OCI-LY1 (cell line): Measurements from ENCODE around the gene PCBP3.
"Not testable (repeated sequence)": the region's sequence is repeated elsewhere in the genome, so short reads cannot be mapped to it uniquely, and the experiment has no call there.

Source experiments
- H2AFZ ChIP-seq: fragments of 200-600 bp; sonication (generic), shearing (Covaris generic); 2 replicates; pipeline ENCODE4 v1.6.0; 2014; ENCODE audit warnings: antibody characterized with exemption, mild to moderate bottlenecking, low read length
- H3F3A ChIP-seq: fragments of 200-600 bp; sonication (generic), shearing (Covaris generic); 2 replicates; pipeline ENCODE4 v1.6.0; 2014; ENCODE audit warnings: mild to moderate bottlenecking, antibody characterized with exemption, low read length, moderate library complexity; ENCODE audit not compliant: insufficient read depth
- H3K27ac ChIP-seq: fragments of 200-600 bp; sonication (generic); 2 replicates; pipeline ENCODE4 v1.5.1; 2014; ENCODE audit warnings: low read length, mixed run types, mild to moderate bottlenecking, low read depth; ENCODE audit not compliant: poor library complexity, severe bottlenecking
- H3K27me3 ChIP-seq: fragments of 200-600 bp; sonication (generic); 2 replicates; pipeline ENCODE4 v1.6.0; 2014; ENCODE audit warnings: antibody characterized with exemption, mild to moderate bottlenecking, low read length, moderate library complexity; ENCODE audit not compliant: insufficient read depth
- H3K36me3 ChIP-seq: fragments of 200-600 bp; sonication (generic); 2 replicates; pipeline ENCODE4 v1.6.1; 2014; ENCODE audit warnings: mild to moderate bottlenecking, antibody characterized with exemption, low read length, moderate library complexity, mixed read lengths; ENCODE audit not compliant: insufficient read depth
- H3K4me1 ChIP-seq: fragments of 200-600 bp; sonication (generic); 2 replicates; pipeline ENCODE4 v1.5.1; 2014; ENCODE audit warnings: mild to moderate bottlenecking, low read length, moderate library complexity; ENCODE audit not compliant: insufficient read depth, severe bottlenecking
- H3K4me2 ChIP-seq: fragments of 200-600 bp; sonication (generic), shearing (Covaris generic); 2 replicates; pipeline ENCODE4 v1.6.1; 2014; ENCODE audit warnings: low read length
- H3K4me3 ChIP-seq: fragments of 200-600 bp; sonication (generic); 2 replicates; pipeline ENCODE4 v1.5.1; 2014; ENCODE audit warnings: low read length, low read depth, mild to moderate bottlenecking, mixed read lengths; ENCODE audit not compliant: poor library complexity, severe bottlenecking
- H3K79me2 ChIP-seq: fragments of 200-600 bp; shearing (Covaris generic); 2 replicates; pipeline ENCODE4 v1.6.1; 2016; ENCODE audit warnings: mixed run types, low read length, mixed read lengths; ENCODE audit not compliant: insufficient read depth
- H3K9ac ChIP-seq: fragments of 200-600 bp; sonication (generic), shearing (Covaris generic); 2 replicates; pipeline ENCODE4 v1.6.1; 2014; ENCODE audit warnings: mild to moderate bottlenecking, low read length, mixed read lengths
- H3K9me2 ChIP-seq: fragments of 200-600 bp; sonication (generic), shearing (Covaris generic); 2 replicates; pipeline ENCODE4 v1.6.1; 2014; ENCODE audit warnings: low read depth, mild to moderate bottlenecking, low read length, mixed read lengths
- H3K9me3 ChIP-seq: fragments of 200-600 bp; shearing (Covaris generic); 2 replicates; pipeline ENCODE4 v1.6.1; 2014; ENCODE audit warnings: low read length, mixed read lengths
- H4K20me1 ChIP-seq: fragments of 200-600 bp; sonication (generic), shearing (Covaris generic); 2 replicates; pipeline ENCODE4 v1.6.0; 2016; ENCODE audit warnings: mild to moderate bottlenecking, low read length; ENCODE audit not compliant: insufficient read depth
- EZH2 ChIP-seq: fragments of 200-600 bp; sonication (generic), shearing (Covaris generic); IDR thresholded peaks from 2 replicates; pipeline ENCODE4 v1.8.0; 2017; ENCODE audit warnings: borderline replicate concordance, mixed run types, mild to moderate bottlenecking, antibody characterized with exemption, low read length, moderate library complexity, mixed read lengths
- TF ChIP-seq, protein P1 (sequence below): fragments of 200-600 bp; sonication (generic), shearing (Covaris generic); IDR thresholded peaks from 2 replicates; pipeline ENCODE4 v1.5.1; 2017; ENCODE audit warnings: mild to moderate bottlenecking, antibody characterized with exemption, low read length, moderate library complexity, mixed read lengths

The PCBP3 gene

DNA sequence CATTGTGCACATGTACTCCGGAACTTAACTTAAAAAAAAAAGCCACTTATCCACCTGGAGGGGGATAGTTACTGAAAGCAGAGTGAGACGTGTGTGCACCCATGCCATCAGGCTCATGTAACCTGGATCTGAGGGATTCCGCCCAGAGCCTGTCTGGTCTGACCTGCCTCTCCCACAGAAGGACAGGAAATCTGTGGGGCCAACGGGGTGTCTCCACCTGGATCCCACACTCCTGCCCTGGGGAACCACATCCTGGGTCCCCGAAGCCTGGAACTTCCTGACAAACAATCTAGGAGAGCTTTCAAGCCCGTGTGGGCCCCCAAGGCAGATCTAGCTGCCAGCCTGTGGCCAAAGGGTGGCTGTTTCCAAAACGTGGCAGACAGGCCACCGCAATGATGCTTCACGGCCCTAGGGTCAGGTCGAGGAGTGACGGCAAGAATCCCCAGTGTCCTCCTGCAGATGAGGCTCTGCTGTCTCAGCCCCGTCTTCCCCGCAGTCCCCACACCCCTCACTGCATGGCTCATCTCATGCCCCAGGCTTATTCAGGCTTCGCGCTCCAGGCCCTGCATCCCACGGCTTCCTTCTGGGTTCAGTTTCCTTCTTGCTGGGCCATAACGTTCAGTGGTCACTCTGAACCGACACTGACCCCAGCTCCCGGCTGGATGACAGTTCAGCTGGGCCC, 21.0 kb upstream of the PCBP3 start:
- Histone ChIP-seq H3K9me3 (no peaks in the 10 kb centered on the region), H3F3A (no peaks in the 10 kb centered on the region), H3K36me3 (no peaks in the 10 kb centered on the region), H2AFZ (no peak overlapping the region), H3K4me2 (no peak overlapping the region), H3K4me3 (no peak overlapping the region), H3K27me3 (no peaks in the 10 kb centered on the region), H3K27ac (no peak overlapping the region), H3K9me2 (no peaks in the 10 kb centered on the region), H3K4me1 (no peaks in the 10 kb centered on the region), H4K20me1 (no peaks in the 10 kb centered on the region), H3K9ac (no peak overlapping the region), H3K79me2 (no peaks in the 10 kb centered on the region)
- no peak for TF ChIP-seq EZH2
- TF ChIP-seq, protein P1, sequence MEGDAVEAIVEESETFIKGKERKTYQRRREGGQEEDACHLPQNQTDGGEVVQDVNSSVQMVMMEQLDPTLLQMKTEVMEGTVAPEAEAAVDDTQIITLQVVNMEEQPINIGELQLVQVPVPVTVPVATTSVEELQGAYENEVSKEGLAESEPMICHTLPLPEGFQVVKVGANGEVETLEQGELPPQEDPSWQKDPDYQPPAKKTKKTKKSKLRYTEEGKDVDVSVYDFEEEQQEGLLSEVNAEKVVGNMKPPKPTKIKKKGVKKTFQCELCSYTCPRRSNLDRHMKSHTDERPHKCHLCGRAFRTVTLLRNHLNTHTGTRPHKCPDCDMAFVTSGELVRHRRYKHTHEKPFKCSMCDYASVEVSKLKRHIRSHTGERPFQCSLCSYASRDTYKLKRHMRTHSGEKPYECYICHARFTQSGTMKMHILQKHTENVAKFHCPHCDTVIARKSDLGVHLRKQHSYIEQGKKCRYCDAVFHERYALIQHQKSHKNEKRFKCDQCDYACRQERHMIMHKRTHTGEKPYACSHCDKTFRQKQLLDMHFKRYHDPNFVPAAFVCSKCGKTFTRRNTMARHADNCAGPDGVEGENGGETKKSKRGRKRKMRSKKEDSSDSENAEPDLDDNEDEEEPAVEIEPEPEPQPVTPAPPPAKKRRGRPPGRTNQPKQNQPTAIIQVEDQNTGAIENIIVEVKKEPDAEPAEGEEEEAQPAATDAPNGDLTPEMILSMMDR, result no peak

DNA sequence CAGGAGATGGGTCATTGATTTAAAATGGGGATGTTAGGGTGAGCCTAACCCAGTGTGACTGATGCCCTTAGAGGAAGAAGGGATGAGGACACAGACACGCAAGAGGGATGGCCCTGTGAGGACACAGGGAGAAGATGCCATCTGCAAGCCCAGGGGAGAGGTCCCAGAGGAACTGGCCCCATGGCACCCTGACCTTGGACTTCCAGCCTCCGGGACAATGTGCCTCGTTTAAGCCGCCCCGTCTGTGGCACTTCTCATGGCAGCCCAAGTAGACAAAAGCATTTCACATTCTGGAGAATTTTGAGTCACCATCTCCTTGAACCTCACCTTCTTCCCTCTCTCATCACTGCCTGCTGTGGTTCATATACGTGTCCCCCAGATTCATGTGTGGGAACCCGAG, 20.1 kb upstream of the PCBP3 start:
- H3K4me3 ChIP-seq, result no peak overlapping the region
- H3F3A ChIP-seq, result no peaks in the 10 kb centered on the region
- no peaks in the 10 kb centered on the region for H3K4me1 ChIP-seq
- H3K9ac ChIP-seq, result no peak overlapping the region
- H4K20me1 ChIP-seq, result no peaks in the 10 kb centered on the region
- no peaks in the 10 kb centered on the region for H3K36me3 ChIP-seq
- H3K79me2 ChIP-seq, result no peaks in the 10 kb centered on the region
- H3K9me3 ChIP-seq, result no peaks in the 10 kb centered on the region
- no peak overlapping the region for H3K4me2 ChIP-seq
- H3K9me2 ChIP-seq, result no peaks in the 10 kb centered on the region
- no peak overlapping the region for H3K27ac ChIP-seq
- TF ChIP-seq EZH2, result no peak
- H2AFZ ChIP-seq, result no peak overlapping the region
- no peaks in the 10 kb centered on the region for H3K27me3 ChIP-seq

DNA sequence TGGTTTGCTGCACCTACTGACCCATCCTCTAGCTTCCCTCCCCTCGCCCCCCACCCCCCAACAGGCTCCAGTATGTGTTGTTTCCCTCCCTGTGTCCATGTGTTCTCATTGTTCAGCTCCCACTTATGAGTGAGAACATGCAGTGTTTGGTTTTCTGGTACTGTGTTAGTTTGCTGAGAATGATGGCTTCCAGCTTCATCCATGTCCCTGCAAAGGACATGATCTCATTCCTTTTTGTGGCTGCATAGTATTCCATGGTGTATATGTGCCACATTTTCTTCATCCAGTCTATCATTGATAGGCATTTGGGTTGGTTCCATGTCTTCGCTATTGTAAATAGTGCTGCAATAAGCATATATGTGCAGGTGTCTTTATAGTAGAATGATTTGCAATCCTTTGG, 17.4 kb upstream of the PCBP3 start:
- H2AFZ ChIP-seq, H3F3A ChIP-seq, H3K79me2 ChIP-seq, H3K4me2 ChIP-seq, H3K27me3 ChIP-seq, H3K4me3 ChIP-seq, H4K20me1 ChIP-seq, H3K9ac ChIP-seq, H3K36me3 ChIP-seq, H3K9me3 ChIP-seq, H3K27ac ChIP-seq, H3K4me1 ChIP-seq, H3K9me2 ChIP-seq: not testable (repeated sequence)

DNA sequence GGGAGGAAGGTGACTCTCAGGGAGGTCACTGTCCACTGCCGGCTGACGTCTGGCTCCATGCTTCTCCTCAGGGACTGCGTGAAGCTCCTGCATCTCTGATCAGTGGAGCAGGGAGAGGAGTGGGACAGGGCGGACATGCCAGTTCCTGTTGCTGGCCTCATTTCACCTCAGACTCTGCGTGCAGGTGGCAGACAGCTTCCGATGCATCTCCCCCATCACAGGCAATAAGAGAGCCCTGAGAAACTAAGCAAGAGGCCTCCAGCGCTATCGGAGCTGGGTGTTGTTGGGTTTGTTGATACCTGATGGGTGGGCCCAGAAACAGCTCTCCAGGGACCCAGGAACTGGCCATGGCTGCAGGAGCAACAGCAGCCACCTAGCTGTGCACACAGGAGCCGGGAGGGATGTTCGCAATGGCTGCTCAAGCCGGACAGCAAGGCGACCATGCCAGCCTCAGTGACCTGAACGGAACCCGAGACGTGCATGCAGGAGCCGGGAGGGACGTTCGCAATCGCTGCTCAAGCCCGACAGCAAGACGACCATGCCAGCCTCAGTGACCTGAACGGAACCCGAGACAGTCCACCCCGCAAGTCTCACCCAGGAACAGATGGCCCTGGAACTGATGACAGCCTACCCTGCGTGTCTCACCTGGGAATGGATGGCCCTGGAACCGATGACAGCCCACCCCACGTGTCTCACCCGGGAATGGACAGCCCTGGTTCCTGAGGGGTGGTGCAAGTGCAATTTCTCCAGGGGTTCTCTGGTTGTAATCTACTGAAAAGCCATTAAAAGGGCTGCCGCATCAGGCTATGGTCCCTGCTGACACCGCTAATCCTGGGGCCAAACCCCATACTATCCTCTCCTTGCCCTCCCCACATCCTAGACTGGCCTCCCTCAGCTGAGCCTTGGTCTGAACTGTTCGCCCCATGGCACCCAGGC, 14.2 kb upstream of the PCBP3 start:
- Histone ChIP-seq H3K9me3 (no peaks in the 10 kb centered on the region), H3K9ac (no peak overlapping the region), H4K20me1 (no peaks in the 10 kb centered on the region), H3K27me3 (no peaks in the 10 kb centered on the region), H3K27ac (no peak overlapping the region), H3F3A (no peaks in the 10 kb centered on the region), H3K4me2 (no peak overlapping the region), H3K36me3 (no peaks in the 10 kb centered on the region), H3K4me3 (no peak overlapping the region), H3K4me1 (no peaks in the 10 kb centered on the region), H3K79me2 (no peaks in the 10 kb centered on the region), H2AFZ (no peak overlapping the region), H3K9me2 (no peaks in the 10 kb centered on the region)
- TF ChIP-seq, protein P1, result no peak
- no peak for TF ChIP-seq EZH2
